ENCODE results near the gene RAC3.

- TF ChIP-seq CTCF (conservative IDR thresholded peaks at IDR 0.05; ENCODE audit: low read depth, low read length) (no peak), EZH2 (IDR thresholded peaks at IDR 0.05; ENCODE audit: borderline replicate concordance, low read depth, low read length, poor library complexity, severe bottlenecking) (no peak)
Observed at GRCh38 chr17:81991684-81992305, 39.7 kb upstream of the RAC3 start.
